HEK293 (cell line): ENCODE results near the gene FCN1.

Source experiments
- CTCF ChIA-PET: fragments of 350-600 bp; formaldehyde crosslinking; extraction: SDS; loops from one replicate; lab custom pipeline; 2021; ENCODE audit warnings: antibody characterized with exemption; lab: Yijun Ruan, JAX
- POLR2A ChIA-PET: fragments of 300-600 bp; formaldehyde crosslinking; extraction: SDS; loops from one replicate; lab custom pipeline; 2020; ENCODE audit warnings: antibody characterized with exemption, inconsistent platforms; lab: Yijun Ruan, JAX
- H3K27ac ChIP-seq: fragments of 200-500 bp; sonication (Bioruptor generic); 2 replicates; pipeline ENCODE4 v1.5.1; 2014; ENCODE audit warnings: low read depth, low read length, control low read depth, inconsistent platforms; ENCODE audit errors: extremely low read depth
- H3K36me3 ChIP-seq, 2 experiments: fragments of 200-500 bp in 1 of 2; sonication (Bioruptor generic) in 1 of 2; 1 replicate in 1 of 2; 2 replicates in 1 of 2; pipeline ENCODE4 v1.5.1; 2014 to 2017; ENCODE audit warnings: inconsistent platforms in 2 of 2, low read length in 2 of 2; ENCODE audit not compliant: control insufficient read depth in 2 of 2, insufficient read depth in 1 of 2
- H3K4me1 ChIP-seq: fragments of 200-500 bp; sonication (Bioruptor generic); 2 replicates; pipeline ENCODE4 v1.5.1; 2014; ENCODE audit warnings: mild to moderate bottlenecking, low read length, inconsistent platforms; ENCODE audit not compliant: control insufficient read depth, insufficient read depth
- H3K4me3 ChIP-seq: 2 replicates; pipeline ENCODE4 v1.5.1; 2011; ENCODE audit warnings: low read depth, mild to moderate bottlenecking, control low read depth, low read length, moderate library complexity
- H3K9me3 ChIP-seq: fragments of 200-500 bp; sonication (Bioruptor generic); 2 replicates; pipeline ENCODE4 v1.5.1; 2014; ENCODE audit warnings: low read depth, low read length, inconsistent platforms; ENCODE audit not compliant: control insufficient read depth, insufficient read depth
- BCL11A ChIP-seq: fragments of 450-650 bp; formaldehyde crosslinking; IDR thresholded peaks from 2 replicates; pipeline ENCODE4 v1.5.1; 2016; ENCODE audit warnings: low read depth, missing biosample characterization, missing genetic modification characterization
- ELK4 ChIP-seq: IDR thresholded peaks from 2 replicates; pipeline ENCODE4 v1.6.1; 2011; ENCODE audit warnings: mild to moderate bottlenecking, low read depth, low read length, borderline replicate concordance
- KLF8 ChIP-seq: fragments of 450-650 bp; formaldehyde crosslinking; IDR thresholded peaks from 2 replicates; pipeline ENCODE4 v1.5.1; 2016; ENCODE audit warnings: missing biosample characterization, missing genetic modification characterization
- OVOL3 ChIP-seq: fragments of 450-650 bp; formaldehyde crosslinking; IDR thresholded peaks from 2 replicates; pipeline ENCODE4 v1.5.1; 2016; ENCODE audit warnings: missing biosample characterization, missing genetic modification characterization
- SCRT1 ChIP-seq: fragments of 450-650 bp; formaldehyde crosslinking; IDR thresholded peaks from 2 replicates; pipeline ENCODE4 v1.5.1; 2016; ENCODE audit warnings: missing biosample characterization, missing genetic modification characterization, borderline replicate concordance
- SCRT2 ChIP-seq: fragments of 450-650 bp; formaldehyde crosslinking; IDR thresholded peaks from 2 replicates; pipeline ENCODE4 v1.5.1; 2016; ENCODE audit warnings: missing biosample characterization, missing genetic modification characterization
- SETDB1 ChIP-seq: IDR thresholded peaks from one replicate; pipeline ENCODE4 v1.6.1; 2017; ENCODE audit warnings: mild to moderate bottlenecking, low read length, moderate library complexity, mixed read lengths; ENCODE audit not compliant: insufficient read length
- YY2 ChIP-seq: fragments of 450-650 bp; formaldehyde crosslinking; IDR thresholded peaks from 2 replicates; pipeline ENCODE4 v1.5.1; 2016; ENCODE audit warnings: missing biosample characterization, missing genetic modification characterization
- ZNF202 ChIP-seq: fragments of 450-650 bp; formaldehyde crosslinking; IDR thresholded peaks from 2 replicates; pipeline ENCODE4 v1.5.1; 2016; ENCODE audit warnings: missing biosample characterization, missing genetic modification characterization, borderline replicate concordance
- ZNF221 ChIP-seq: fragments of 450-650 bp; formaldehyde crosslinking; IDR thresholded peaks from 2 replicates; pipeline ENCODE4 v1.5.1; 2017; ENCODE audit warnings: missing biosample characterization, missing genetic modification characterization, borderline replicate concordance
- ZNF292 ChIP-seq: fragments of 450-650 bp; formaldehyde crosslinking; IDR thresholded peaks from 2 replicates; pipeline ENCODE4 v1.5.1; 2016; ENCODE audit warnings: low read depth, missing biosample characterization, missing genetic modification characterization, borderline replicate concordance
- ZNF311 ChIP-seq: fragments of 450-650 bp; formaldehyde crosslinking; IDR thresholded peaks from 2 replicates; pipeline ENCODE4 v1.5.1; 2017; ENCODE audit warnings: missing biosample characterization, missing genetic modification characterization, borderline replicate concordance
- ZNF341 ChIP-seq: fragments of 450-650 bp; formaldehyde crosslinking; IDR thresholded peaks from 2 replicates; pipeline ENCODE4; 2016; ENCODE audit warnings: low read depth, missing biosample characterization, missing genetic modification characterization
- ZNF391 ChIP-seq: fragments of 450-650 bp; formaldehyde crosslinking; IDR thresholded peaks from 2 replicates; pipeline ENCODE4 v1.5.1; 2016; ENCODE audit warnings: low read depth, missing biosample characterization, missing genetic modification characterization, borderline replicate concordance
- ZNF449 ChIP-seq: fragments of 450-650 bp; formaldehyde crosslinking; IDR thresholded peaks from 2 replicates; pipeline ENCODE4 v1.5.1; 2017; ENCODE audit warnings: missing biosample characterization, mild to moderate bottlenecking, missing genetic modification characterization, moderate library complexity
- ZNF510 ChIP-seq: fragments of 450-650 bp; formaldehyde crosslinking; IDR thresholded peaks from 2 replicates; pipeline ENCODE4 v1.5.1; 2018; ENCODE audit warnings: mild to moderate bottlenecking, missing genetic modification characterization, missing biosample characterization; ENCODE audit not compliant: insufficient replicate concordance
- ZNF521 ChIP-seq: fragments of 450-650 bp; formaldehyde crosslinking; IDR thresholded peaks from 2 replicates; pipeline ENCODE4 v1.5.1; 2017; ENCODE audit warnings: missing biosample characterization, mild to moderate bottlenecking, missing genetic modification characterization
- ZNF596 ChIP-seq: fragments of 450-650 bp; IDR thresholded peaks from 2 replicates; pipeline ENCODE4 v1.5.0; 2018; ENCODE audit warnings: missing biosample characterization, mild to moderate bottlenecking, missing genetic modification characterization, moderate library complexity
- ZNF645 ChIP-seq: fragments of 450-650 bp; formaldehyde crosslinking; IDR thresholded peaks from 2 replicates; pipeline ENCODE4; 2016; ENCODE audit warnings: missing biosample characterization, missing genetic modification characterization
- ZNF658 ChIP-seq: fragments of 450-650 bp; formaldehyde crosslinking; IDR thresholded peaks from 2 replicates; pipeline ENCODE4; 2016; ENCODE audit warnings: missing biosample characterization, missing genetic modification characterization
- ZNF660 ChIP-seq: fragments of 450-650 bp; IDR thresholded peaks from 2 replicates; pipeline ENCODE4 v1.5.1; 2018; ENCODE audit warnings: missing biosample characterization, mild to moderate bottlenecking, missing genetic modification characterization
- ZNF664 ChIP-seq: fragments of 450-650 bp; formaldehyde crosslinking; IDR thresholded peaks from 2 replicates; pipeline ENCODE4 v1.5.1; 2016; ENCODE audit warnings: missing biosample characterization, missing genetic modification characterization
- ZNF747 ChIP-seq: fragments of 450-650 bp; formaldehyde crosslinking; IDR thresholded peaks from 2 replicates; pipeline ENCODE4 v1.5.1; 2016; ENCODE audit warnings: missing biosample characterization, missing genetic modification characterization
- ZNF76 ChIP-seq: fragments of 450-650 bp; formaldehyde crosslinking; IDR thresholded peaks from 2 replicates; pipeline ENCODE4; 2016; ENCODE audit warnings: low read depth, missing biosample characterization, missing genetic modification characterization, borderline replicate concordance

Gene FCN1

GRCh38 chr9:134922932-134923240 lies 5.2 kb upstream of the FCN1 start (continued):
- TF ChIP-seq ZNF658 (no peak), ZNF311 (tag by site-specific recombination) (no peak), ELK4 (no peak), ZNF391 (tag by site-specific recombination) (no peak), ZNF664 (tag by site-specific recombination) (no peak), ZNF449 (tag by site-specific recombination) (no peak), ZNF76 (tag by site-specific recombination) (no peak), ZNF645 (tag by site-specific recombination) (no peak)

- TF ChIP-seq ZNF292 (tag by site-specific recombination) (no peak), ZNF660 (tag by site-specific recombination) (no peak), SCRT2 (tag by site-specific recombination) (0 out of 2 replicates have a peak, but pooled peaks have one; percentile 19)
- no peak overlapping the region for H3K27ac ChIP-seq
- no peak overlapping the region for H3K4me3 ChIP-seq
- ChIA-PET POLR2A (no interaction called here), CTCF (interaction anchor here (0.6 kb wide), 2 partner anchors 134 to 754 kb away, joined by 3 to 4 read pairs; no protein-coding TSS in a partner anchor)
- no peaks in the 10 kb centered on the region for H3K36me3 ChIP-seq
- no peaks in the 10 kb centered on the region for H3K4me1 ChIP-seq
- no peaks in the 10 kb centered on the region; the same call in 1 of the 2 replicates for H3K9me3 ChIP-seq
These were observed 4.6 kb upstream of the FCN1 start for GRCh38 chr9:134922066-134922931.

GRCh38 chr9:134919303-134919702 lies 1.6 kb upstream of the FCN1 start:
- H3K4me3 ChIP-seq = no peak overlapping the region
- no peak for TF ChIP-seq ZNF521
- TF ChIP-seq ZNF510 (tag by site-specific recombination) = no peak
- no peak for TF ChIP-seq ZNF341 (tag by site-specific recombination)
- TF ChIP-seq KLF8 (tag by site-specific recombination) = no peak
- TF ChIP-seq ZNF202 (tag by site-specific recombination) = no peak
- TF ChIP-seq ZNF221 (tag by site-specific recombination) = no peak
- TF ChIP-seq ZNF747 = no peak
- no peak for TF ChIP-seq ZNF596
- no peak for TF ChIP-seq OVOL3 (tag by site-specific recombination)
- TF ChIP-seq BCL11A = no peak
- TF ChIP-seq YY2 (tag by site-specific recombination) = no peak
- no peak for TF ChIP-seq SETDB1
- no peak for TF ChIP-seq SCRT1
- ChIA-PET CTCF (no interaction called here), POLR2A (no interaction called here)
- H3K27ac ChIP-seq = no peak overlapping the region
- H3K4me1 ChIP-seq = no peaks in the 10 kb centered on the region
- no peaks in the 10 kb centered on the region; the same call in 1 of the 2 replicates for H3K9me3 ChIP-seq
- no peaks in the 10 kb centered on the region for H3K36me3 ChIP-seq
